Measurements from ENCODE around the gene KCND3. TPM values are rescaled to one million over a fixed set of nuclear protein-coding genes. Genes with fewer than 3 reads are reported as not detected.
A peak's percentile ranks its signal among the peaks of the same experiment; 100 is the strongest.

KCND3 gene
- total RNA-seq, 2 experiments from 2014 or later: not detected

GRCh38 chr1:111777301-111777700 is 212.2 kb downstream of the KCND3 start:
- H3K4me1 Mint-ChIP-seq: no peaks in the 10 kb centered on the region
- ChIA-PET CTCF (interaction anchor here (1.0 to 1.6 kb wide), 2 partner anchors 8 to 13 kb away, joined by 4 read pairs; no protein-coding TSS in a partner anchor), POLR2A (no interaction called here)
- intact Hi-C loops (cut with DNase I, micrococcal nuclease): loop anchor here in 1 of 2 experiments (10.0 kb wide), 1 partner anchor 588 kb away; no protein-coding TSS in a partner anchor
- no peaks in the 10 kb centered on the region for H3K9me3 Mint-ChIP-seq (ENCODE audit: low read depth)
- ATAC-seq: no peak
- no peak overlapping the region for H3K27ac Mint-ChIP-seq
- no peaks in the 10 kb centered on the region for H3K27me3 Mint-ChIP-seq
- no peak for DNase-seq
- H3K36me3 Mint-ChIP-seq (ENCODE audit: low read depth): no peaks in the 10 kb centered on the region
- H3K4me3 Mint-ChIP-seq: no peak overlapping the region

- H3K27ac Mint-ChIP-seq: no peak overlapping the region
- ChIA-PET POLR2A (no interaction called here), CTCF (interaction anchor here (1.0 kb wide), 1 partner anchor 8 kb away, joined by 4 read pairs; no protein-coding TSS in a partner anchor)
- no peaks in the 10 kb centered on the region for H3K9me3 Mint-ChIP-seq (ENCODE audit: low read depth)
- DNase-seq: no peak
- no peaks in the 10 kb centered on the region for H3K27me3 Mint-ChIP-seq
- no peaks in the 10 kb centered on the region for H3K4me1 Mint-ChIP-seq
- ATAC-seq: no peak
- H3K4me3 Mint-ChIP-seq: no peak overlapping the region
- H3K36me3 Mint-ChIP-seq (ENCODE audit: low read depth): no peaks in the 10 kb centered on the region
- intact Hi-C loops (cut with DNase I, micrococcal nuclease): loop anchor here in 1 of 2 experiments (10.0 kb wide), 1 partner anchor 588 kb away; no protein-coding TSS in a partner anchor
Observed at GRCh38 chr1:111776861-111777260, 212.6 kb downstream of the KCND3 start.

- Mint-ChIP-seq H3K27me3 (no peaks in the 10 kb centered on the region), H3K4me1 (no peaks in the 10 kb centered on the region), H3K36me3 (ENCODE audit: low read depth) (no peaks in the 10 kb centered on the region), H3K4me3 (no peak overlapping the region), H3K9me3 (ENCODE audit: low read depth) (no peaks in the 10 kb centered on the region), H3K27ac (no peak overlapping the region)
- POLR2A ChIA-PET: no interaction called here
- DNase-seq (no peak), ATAC-seq (no peak)
- CTCF ChIA-PET: no interaction called here
- intact Hi-C loops (cut with DNase I, micrococcal nuclease): loop anchor here in 1 of 2 experiments (10.0 kb wide), 1 partner anchor 588 kb away; no protein-coding TSS in a partner anchor
Observed at GRCh38 chr1:111776391-111776790, 213.1 kb downstream of the KCND3 start.

- intact Hi-C loops (cut with DNase I, micrococcal nuclease): loop anchor here in 1 of 2 experiments (10.0 kb wide), 1 partner anchor 589 kb away; no protein-coding TSS in a partner anchor
- no peaks in the 10 kb centered on the region for H3K36me3 Mint-ChIP-seq (ENCODE audit: low read depth)
- no peak overlapping the region for H3K27ac Mint-ChIP-seq
- H3K4me3 Mint-ChIP-seq: no peak overlapping the region
- ATAC-seq (no peak), DNase-seq (no peak)
- ChIA-PET CTCF (no interaction called here), POLR2A (no interaction called here)
- no peaks in the 10 kb centered on the region for H3K27me3 Mint-ChIP-seq
- H3K4me1 Mint-ChIP-seq: no peaks in the 10 kb centered on the region
- H3K9me3 Mint-ChIP-seq (ENCODE audit: low read depth): no peaks in the 10 kb centered on the region
Observed at GRCh38 chr1:111775966-111776365, 213.5 kb downstream of the KCND3 start.

DNA sequence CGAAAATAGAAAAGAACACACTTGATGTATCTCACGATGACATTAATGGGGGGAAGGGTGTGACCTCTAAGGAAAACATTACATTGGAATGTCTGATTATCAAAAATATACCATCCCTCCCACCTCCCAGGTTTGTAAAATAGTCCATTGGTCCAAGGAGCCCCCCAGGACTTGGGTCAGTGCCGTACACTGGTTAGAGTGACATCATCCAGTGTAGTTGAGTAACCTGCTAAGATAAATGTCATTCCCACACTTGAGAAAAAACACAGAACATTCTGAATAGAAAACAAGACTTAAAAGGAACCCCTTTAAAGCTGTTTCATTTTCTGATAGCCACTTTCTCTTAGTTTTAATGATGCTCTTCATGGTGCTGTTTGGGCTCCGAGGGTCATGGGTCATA is 218.6 kb downstream of the KCND3 start:
- H3K27me3 Mint-ChIP-seq: no peaks in the 10 kb centered on the region
- no peaks in the 10 kb centered on the region for H3K9me3 Mint-ChIP-seq (ENCODE audit: low read depth)
- POLR2A ChIA-PET: no interaction called here
- no peak overlapping the region for H3K4me3 Mint-ChIP-seq
- CTCF ChIA-PET: interaction anchor here (0.7 to 1.1 kb wide), 4 partner anchors 32 to 741 kb away, joined by 3 read pairs; no protein-coding TSS in a partner anchor
- H3K4me1 Mint-ChIP-seq: peaks cover 12% of the 10 kb centered on the region
- ATAC-seq (no peak), DNase-seq (no peak)
- intact Hi-C loops (cut with DNase I, micrococcal nuclease): loop anchor here in 1 of 2 experiments (10.0 kb wide), 1 partner anchor 594 kb away; no protein-coding TSS in a partner anchor
- no peak overlapping the region for H3K27ac Mint-ChIP-seq
- H3K36me3 Mint-ChIP-seq (ENCODE audit: low read depth): peaks cover 14% of the 10 kb centered on the region

DNA sequence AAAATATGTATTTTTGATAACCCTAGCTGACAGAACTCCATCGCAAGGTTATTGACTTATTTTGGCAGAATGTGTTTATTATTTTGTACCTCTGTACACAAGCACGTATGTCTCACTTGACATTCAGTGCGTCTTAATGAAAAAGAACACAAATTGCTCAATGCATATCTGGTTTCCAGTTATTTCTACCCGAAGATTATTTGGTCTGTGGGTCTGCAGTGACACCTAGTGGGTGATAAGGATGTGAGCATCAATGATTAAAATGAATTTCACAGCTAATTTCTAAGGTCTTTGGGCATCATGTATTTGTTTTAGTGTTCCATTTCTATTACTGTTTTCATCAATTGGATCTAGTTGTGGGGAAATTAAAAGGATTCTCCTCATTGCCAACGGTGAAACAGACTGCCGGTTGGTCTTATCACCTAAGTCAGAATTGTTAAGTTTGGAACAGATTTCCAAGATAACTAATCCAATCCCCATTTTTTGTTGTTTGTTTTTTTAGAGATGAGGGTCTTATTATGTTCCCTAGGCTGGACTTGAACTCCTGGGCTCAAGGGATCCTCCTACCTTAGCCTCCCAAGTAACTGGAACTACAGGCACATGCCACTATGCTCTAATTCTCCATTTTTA is 219.8 kb downstream of the KCND3 start:
- intact Hi-C loops (cut with DNase I, micrococcal nuclease): loop anchor here (1.0 to 10.0 kb wide), 4 partner anchors 54 to 737 kb away; no protein-coding TSS in a partner anchor
- Mint-ChIP-seq H3K9me3 (ENCODE audit: low read depth) (no peaks in the 10 kb centered on the region), H3K36me3 (ENCODE audit: low read depth) (peaks cover 18% of the 10 kb centered on the region), H3K4me1 (peaks cover 12% of the 10 kb centered on the region), H3K4me3 (no peak overlapping the region), H3K27me3 (no peaks in the 10 kb centered on the region), H3K27ac (no peak overlapping the region)
- peak; percentile 66 for DNase-seq
- no peak for ATAC-seq
- ChIA-PET POLR2A (no interaction called here), CTCF (interaction anchor here (0.6 to 4.7 kb wide), 39 partner anchors 8 to 1371 kb away, joined by 3 to 40 read pairs (median 5); partner anchors contain the start of genes ADORA3, DDX20 and TMIGD3)

DNA sequence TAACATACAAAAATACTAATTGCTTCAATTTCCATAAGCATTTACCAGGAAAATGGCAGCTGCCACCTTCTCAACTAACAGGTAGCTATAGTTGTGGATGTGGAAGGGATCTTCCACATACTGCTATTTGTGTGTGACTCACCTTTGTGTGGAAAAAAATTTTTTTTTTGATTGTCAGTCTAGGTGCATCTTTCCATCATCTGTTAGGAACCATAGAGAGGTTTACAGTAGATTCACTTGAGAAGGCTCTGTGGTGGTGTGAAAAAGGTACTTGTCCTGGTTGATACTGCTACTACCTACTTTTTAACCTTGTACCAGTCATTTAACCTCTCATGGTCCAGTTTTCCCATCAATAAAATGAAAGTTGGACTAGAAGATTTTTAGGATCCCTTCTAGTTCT is 220.8 kb downstream of the KCND3 start:
- ChIA-PET CTCF (interaction anchor here (0.5 to 4.7 kb wide), 29 partner anchors 8 to 367 kb away, joined by 3 to 40 read pairs (median 5); partner anchors contain the start of genes ADORA3, DDX20 and TMIGD3), POLR2A (interaction anchor here (0.6 kb wide), 1 partner anchor 423 kb away, joined by 3 read pairs; no protein-coding TSS in a partner anchor)
- intact Hi-C loops (cut with DNase I, micrococcal nuclease): loop anchor here (1.0 to 5.0 kb wide), 3 partner anchors 53 to 736 kb away; no protein-coding TSS in a partner anchor
- Mint-ChIP-seq H3K4me1 (peaks cover 12% of the 10 kb centered on the region), H3K36me3 (ENCODE audit: low read depth) (peaks cover 20% of the 10 kb centered on the region), H3K27me3 (no peaks in the 10 kb centered on the region), H3K27ac (no peak overlapping the region), H3K4me3 (no peak overlapping the region), H3K9me3 (ENCODE audit: low read depth) (no peaks in the 10 kb centered on the region)
- DNase-seq: no peak
- ATAC-seq: peak; percentile 55

- H3K27ac Mint-ChIP-seq: no peak overlapping the region
- ATAC-seq (no peak), DNase-seq (no peak)
- H3K36me3 Mint-ChIP-seq (ENCODE audit: low read depth): peaks cover 23% of the 10 kb centered on the region
- no peaks in the 10 kb centered on the region for H3K9me3 Mint-ChIP-seq (ENCODE audit: low read depth)
- H3K4me3 Mint-ChIP-seq: no peak overlapping the region
- H3K4me1 Mint-ChIP-seq: peaks cover 12% of the 10 kb centered on the region
- intact Hi-C loops (cut with DNase I, micrococcal nuclease): loop anchor here in 1 of 2 experiments (5.0 kb wide), 1 partner anchor 736 kb away; no protein-coding TSS in a partner anchor
- CTCF ChIA-PET: interaction anchor here (0.5 to 4.7 kb wide), 18 partner anchors 8 to 367 kb away, joined by 3 to 40 read pairs (median 6); no protein-coding TSS in a partner anchor
- no peaks in the 10 kb centered on the region for H3K27me3 Mint-ChIP-seq
- POLR2A ChIA-PET: interaction anchor here (0.6 kb wide), 1 partner anchor 422 kb away, joined by 3 read pairs; no protein-coding TSS in a partner anchor
Observed at GRCh38 chr1:111768023-111768422, 221.4 kb downstream of the KCND3 start.

- ChIA-PET POLR2A (no interaction called here), CTCF (interaction anchor here (1.1 to 1.8 kb wide), 3 partner anchors 11 to 320 kb away, joined by 3 to 5 read pairs (median 4); no protein-coding TSS in a partner anchor)
- Mint-ChIP-seq H3K4me3 (no peak overlapping the region), H3K27ac (peak overlapping the region; percentile 23), H3K27me3 (no peaks in the 10 kb centered on the region), H3K36me3 (ENCODE audit: low read depth) (peaks cover 49% of the 10 kb centered on the region), H3K4me1 (peaks cover 22% of the 10 kb centered on the region), H3K9me3 (ENCODE audit: low read depth) (no peaks in the 10 kb centered on the region)
- intact Hi-C loops (cut with DNase I, micrococcal nuclease): no loop called here
- no peak for ATAC-seq
- DNase-seq: no peak
Observed at GRCh38 chr1:111762332-111762731, 227.1 kb downstream of the KCND3 start.

DNA sequence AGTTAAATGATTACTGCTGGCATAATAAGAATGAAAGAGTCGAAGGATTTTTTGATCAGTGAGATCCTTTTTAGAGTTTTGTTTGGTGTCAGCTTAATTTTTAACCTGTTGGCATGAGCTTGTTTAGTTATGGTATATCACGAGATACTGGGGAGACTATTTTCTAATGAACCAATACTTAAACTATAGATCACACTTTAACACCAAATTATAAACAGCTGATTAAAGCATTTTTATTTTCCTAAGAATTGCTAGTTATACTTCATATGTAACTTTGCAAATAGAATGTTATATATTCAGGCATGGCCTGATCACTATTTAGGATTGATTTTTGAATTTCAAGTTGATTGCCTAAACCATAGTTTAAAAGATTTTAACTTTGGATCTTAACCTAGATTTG is 227.8 kb downstream of the KCND3 start:
- intact Hi-C loops (cut with DNase I, micrococcal nuclease): no loop called here
- peaks cover 50% of the 10 kb centered on the region for H3K36me3 Mint-ChIP-seq (ENCODE audit: low read depth)
- H3K4me3 Mint-ChIP-seq: no peak overlapping the region

GRCh38 chr1:111758373-111758772 is 231.1 kb downstream of the KCND3 start:
- H3K9me3 Mint-ChIP-seq (ENCODE audit: low read depth): no peaks in the 10 kb centered on the region
- peaks cover 39% of the 10 kb centered on the region for H3K4me1 Mint-ChIP-seq
- ATAC-seq: no peak
- no peaks in the 10 kb centered on the region for H3K27me3 Mint-ChIP-seq
- ChIA-PET POLR2A (no interaction called here), CTCF (interaction anchor here (0.5 to 1.4 kb wide), 2 partner anchors 11 to 1691 kb away, joined by 3 read pairs; no protein-coding TSS in a partner anchor)
- H3K36me3 Mint-ChIP-seq (ENCODE audit: low read depth): peaks cover 38% of the 10 kb centered on the region
- H3K27ac Mint-ChIP-seq: peak overlapping the region; percentile 59
- intact Hi-C loops (cut with DNase I, micrococcal nuclease): loop anchor here (5.0 to 10.0 kb wide), 5 partner anchors 141 to 881 kb away; partner anchors contain the start of genes C1orf162 (in 1 of the 2), CEPT1 (in 1 of the 2), DENND2D (in 1 of the 2) and DRAM2 (in 1 of the 2)
- H3K4me3 Mint-ChIP-seq: peak overlapping the region; percentile 15
- no peak for DNase-seq

More for the DNA sequence above, 227.8 kb downstream of the KCND3 start:
- ChIA-PET POLR2A (no interaction called here), CTCF (interaction anchor here (1.1 to 2.2 kb wide), 4 partner anchors 14 to 361 kb away, joined by 3 to 9 read pairs (median 4); no protein-coding TSS in a partner anchor)
- peaks cover 28% of the 10 kb centered on the region for H3K4me1 Mint-ChIP-seq
- H3K27me3 Mint-ChIP-seq: no peaks in the 10 kb centered on the region
- peak overlapping the region; percentile 73 for H3K27ac Mint-ChIP-seq
- ATAC-seq: no peak
- no peak for DNase-seq
- H3K9me3 Mint-ChIP-seq (ENCODE audit: low read depth): no peaks in the 10 kb centered on the region
